Upper lobe of right lung (tissue), 1 donor: ENCODE data around the gene AFAP1L2. TPM values are rescaled to one million over a fixed set of nuclear protein-coding genes. Genes with fewer than 3 reads are reported as not detected.

Experiments
- ATAC-seq: fragments of 200-7000 bp; cut with Tn5 transposase; one replicate; pipeline ENCODE4 v1.9.1; 2020; ENCODE audit warnings: mild to moderate bottlenecking, moderate library complexity
- DNase-seq: peaks from one replicate; pipeline ENCODE4 v3.0.0-alpha.2; 2020
- H3K27ac ChIP-seq: fragments of 200-600 bp; one replicate; pipeline ENCODE4 v1.8.0; 2022
- H3K27me3 ChIP-seq: fragments of 200-600 bp; one replicate; pipeline ENCODE4 v1.8.0; 2022; ENCODE audit warnings: mild to moderate bottlenecking
- H3K36me3 ChIP-seq: fragments of 200-600 bp; one replicate; pipeline ENCODE4 v1.8.0; 2022
- H3K4me1 ChIP-seq: fragments of 200-600 bp; one replicate; pipeline ENCODE4 v1.8.0; 2022
- H3K4me3 ChIP-seq: fragments of 200-600 bp; one replicate; pipeline ENCODE4 v1.8.0; 2022; ENCODE audit warnings: mild to moderate bottlenecking
- H3K9me3 ChIP-seq: fragments of 200-600 bp; one replicate; pipeline ENCODE4 v1.8.0; 2022
- CTCF ChIP-seq: fragments of 200-600 bp; IDR thresholded peaks from one replicate; pipeline ENCODE4 v1.8.0; 2022; ENCODE audit warnings: antibody characterized with exemption
- intact Hi-C: fragments of 100-400 bp; cut with DNase I; formaldehyde crosslinking; loops from one replicate; pipeline ENCODE4 v1.11.0; 2022
- total RNA-seq: library from RNA; stranded (reverse); fragmentation: NEBNext Ultra II Directional; extraction: Animal tissue kit (Norgen Biotek cat#: 25700); gene quantifications from one replicate; pipeline ENCODE4 v1.2.1, GENCODE V29; 2021
- donor health status: DM: no; HTN: yes; CAD: no; lungs with severe emphysema.

AFAP1L2 gene
- total RNA-seq, 1 donor from 2014 or later, result 10.1 TPM

DNA sequence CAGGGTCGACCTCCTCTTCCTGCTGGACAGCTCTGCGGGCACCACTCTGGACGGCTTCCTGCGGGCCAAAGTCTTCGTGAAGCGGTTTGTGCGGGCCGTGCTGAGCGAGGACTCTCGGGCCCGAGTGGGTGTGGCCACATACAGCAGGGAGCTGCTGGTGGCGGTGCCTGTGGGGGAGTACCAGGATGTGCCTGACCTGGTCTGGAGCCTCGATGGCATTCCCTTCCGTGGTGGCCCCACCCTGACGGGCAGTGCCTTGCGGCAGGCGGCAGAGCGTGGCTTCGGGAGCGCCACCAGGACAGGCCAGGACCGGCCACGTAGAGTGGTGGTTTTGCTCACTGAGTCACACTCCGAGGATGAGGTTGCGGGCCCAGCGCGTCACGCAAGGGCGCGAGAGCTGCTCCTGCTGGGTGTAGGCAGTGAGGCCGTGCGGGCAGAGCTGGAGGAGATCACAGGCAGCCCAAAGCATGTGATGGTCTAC, 118.3 kb downstream of the AFAP1L2 start:
- intact Hi-C loops, result no loop called here
- Histone ChIP-seq H3K9me3 (no peaks in the 10 kb centered on the region), H3K4me1 (no peaks in the 10 kb centered on the region), H3K27me3 (no peaks in the 10 kb centered on the region), H3K27ac (no peak overlapping the region), H3K36me3 (no peaks in the 10 kb centered on the region), H3K4me3 (no peak overlapping the region)
- TF ChIP-seq CTCF, result no peak
- DNase-seq (peak; percentile 63), ATAC-seq (no peak)

DNA sequence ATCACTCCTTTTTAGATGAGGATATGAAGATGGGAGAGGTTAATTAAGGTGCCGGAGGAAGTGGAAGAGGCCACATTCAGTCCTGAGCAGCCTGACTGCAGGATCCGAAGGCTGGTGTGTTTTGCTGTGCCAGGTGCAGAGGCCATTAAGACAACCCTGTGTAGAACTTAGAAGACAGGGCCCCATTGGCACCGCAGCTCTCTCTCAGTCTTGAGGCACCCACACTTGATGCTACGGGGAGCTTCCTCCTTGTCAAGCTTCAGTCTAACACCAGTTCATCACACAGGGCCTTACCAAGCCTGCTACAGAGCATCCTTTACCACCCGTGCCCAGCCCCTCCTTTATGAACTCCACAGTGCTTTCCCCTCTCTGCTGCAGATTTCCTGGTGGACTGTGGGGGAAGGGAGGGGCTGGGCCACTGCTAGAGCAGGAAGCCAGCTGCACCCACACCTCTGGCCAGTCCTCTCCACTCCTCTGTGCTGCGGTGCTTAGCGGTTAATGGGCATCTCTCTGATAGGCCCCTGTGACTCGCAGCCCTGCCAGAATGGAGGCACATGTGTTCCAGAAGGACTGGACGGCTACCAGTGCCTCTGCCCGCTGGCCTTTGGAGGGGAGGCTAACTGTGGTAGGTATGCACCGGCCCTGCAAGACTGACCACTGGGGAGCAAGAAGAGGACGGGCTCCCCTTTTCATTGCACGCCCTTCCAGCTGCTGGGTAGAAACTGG, 119.8 kb downstream of the AFAP1L2 start:
- Histone ChIP-seq H3K27me3 (no peaks in the 10 kb centered on the region), H3K36me3 (no peaks in the 10 kb centered on the region), H3K4me1 (no peaks in the 10 kb centered on the region), H3K9me3 (no peaks in the 10 kb centered on the region), H3K4me3 (no peak overlapping the region), H3K27ac (no peak overlapping the region)
- TF ChIP-seq CTCF, result no peak
- ATAC-seq (no peak), DNase-seq (peak; percentile 36)
- intact Hi-C loops, result no loop called here

GRCh38 chr10:114283535-114284234, 120.6 kb downstream of the AFAP1L2 start:
- TF ChIP-seq CTCF, result no peak
- DNase-seq, result no peak
- H3K9me3 ChIP-seq, result no peaks in the 10 kb centered on the region

DNA sequence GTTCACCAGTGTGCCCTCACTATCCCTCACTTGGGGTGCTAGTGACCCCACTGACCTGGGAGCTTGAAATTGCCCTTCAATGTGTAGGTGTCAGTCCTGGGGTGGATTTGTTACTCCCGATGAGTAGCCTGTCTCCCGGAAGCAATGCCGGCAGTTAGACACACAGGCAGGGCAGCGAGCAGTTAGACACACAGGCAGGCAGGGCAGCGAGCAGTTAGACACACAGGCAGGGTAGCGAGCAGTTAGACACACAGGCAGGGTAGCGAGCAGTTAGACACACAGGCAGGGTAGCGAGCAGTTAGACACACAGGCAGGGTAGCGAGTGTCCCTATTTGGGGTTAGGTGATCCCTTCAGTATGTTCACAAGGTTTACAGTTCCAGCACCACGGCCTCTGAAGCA, 121.2 kb downstream of the AFAP1L2 start:
- no peaks in the 10 kb centered on the region for H3K27me3 ChIP-seq
- H3K4me3 ChIP-seq, result no peak overlapping the region
- intact Hi-C loops, result no loop called here
- no peak overlapping the region for H3K27ac ChIP-seq
- no peaks in the 10 kb centered on the region for H3K4me1 ChIP-seq
- DNase-seq (peak; percentile 32), ATAC-seq (no peak)
- no peak for TF ChIP-seq CTCF
- H3K36me3 ChIP-seq, result no peaks in the 10 kb centered on the region
- H3K9me3 ChIP-seq, result no peaks in the 10 kb centered on the region

More at GRCh38 chr10:114283535-114284234, 120.6 kb downstream of the AFAP1L2 start:
- no peak overlapping the region for H3K27ac ChIP-seq
- no peaks in the 10 kb centered on the region for H3K36me3 ChIP-seq
- ATAC-seq, result no peak
- intact Hi-C loops, result no loop called here
- no peaks in the 10 kb centered on the region for H3K4me1 ChIP-seq
- H3K27me3 ChIP-seq, result no peaks in the 10 kb centered on the region
- H3K4me3 ChIP-seq, result no peak overlapping the region

- H3K27ac ChIP-seq, result no peak overlapping the region
- H3K4me3 ChIP-seq, result no peak overlapping the region
- ATAC-seq (peak; percentile 18), DNase-seq (peak; percentile 57)
- H3K9me3 ChIP-seq, result no peaks in the 10 kb centered on the region
- no peak for TF ChIP-seq CTCF
- intact Hi-C loops, result no loop called here
- H3K4me1 ChIP-seq, result no peaks in the 10 kb centered on the region
- no peaks in the 10 kb centered on the region for H3K36me3 ChIP-seq
- H3K27me3 ChIP-seq, result no peaks in the 10 kb centered on the region
Measured at GRCh38 chr10:114282526-114282925, 121.8 kb downstream of the AFAP1L2 start.
